ENCODE measurements around the gene SSR3.

SSR3 gene

GRCh38 chr3:156535798-156536197 lies 19.1 kb downstream of the SSR3 start:
- H3K27ac ChIP-seq, result no peak overlapping the region
- TF ChIP-seq, protein P1, sequence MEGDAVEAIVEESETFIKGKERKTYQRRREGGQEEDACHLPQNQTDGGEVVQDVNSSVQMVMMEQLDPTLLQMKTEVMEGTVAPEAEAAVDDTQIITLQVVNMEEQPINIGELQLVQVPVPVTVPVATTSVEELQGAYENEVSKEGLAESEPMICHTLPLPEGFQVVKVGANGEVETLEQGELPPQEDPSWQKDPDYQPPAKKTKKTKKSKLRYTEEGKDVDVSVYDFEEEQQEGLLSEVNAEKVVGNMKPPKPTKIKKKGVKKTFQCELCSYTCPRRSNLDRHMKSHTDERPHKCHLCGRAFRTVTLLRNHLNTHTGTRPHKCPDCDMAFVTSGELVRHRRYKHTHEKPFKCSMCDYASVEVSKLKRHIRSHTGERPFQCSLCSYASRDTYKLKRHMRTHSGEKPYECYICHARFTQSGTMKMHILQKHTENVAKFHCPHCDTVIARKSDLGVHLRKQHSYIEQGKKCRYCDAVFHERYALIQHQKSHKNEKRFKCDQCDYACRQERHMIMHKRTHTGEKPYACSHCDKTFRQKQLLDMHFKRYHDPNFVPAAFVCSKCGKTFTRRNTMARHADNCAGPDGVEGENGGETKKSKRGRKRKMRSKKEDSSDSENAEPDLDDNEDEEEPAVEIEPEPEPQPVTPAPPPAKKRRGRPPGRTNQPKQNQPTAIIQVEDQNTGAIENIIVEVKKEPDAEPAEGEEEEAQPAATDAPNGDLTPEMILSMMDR (IDR thresholded peaks at IDR 0.05), result no peak
- TF ChIP-seq ZFX (IDR thresholded peaks at IDR 0.05; ENCODE audit: borderline replicate concordance), result no peak

DNA sequence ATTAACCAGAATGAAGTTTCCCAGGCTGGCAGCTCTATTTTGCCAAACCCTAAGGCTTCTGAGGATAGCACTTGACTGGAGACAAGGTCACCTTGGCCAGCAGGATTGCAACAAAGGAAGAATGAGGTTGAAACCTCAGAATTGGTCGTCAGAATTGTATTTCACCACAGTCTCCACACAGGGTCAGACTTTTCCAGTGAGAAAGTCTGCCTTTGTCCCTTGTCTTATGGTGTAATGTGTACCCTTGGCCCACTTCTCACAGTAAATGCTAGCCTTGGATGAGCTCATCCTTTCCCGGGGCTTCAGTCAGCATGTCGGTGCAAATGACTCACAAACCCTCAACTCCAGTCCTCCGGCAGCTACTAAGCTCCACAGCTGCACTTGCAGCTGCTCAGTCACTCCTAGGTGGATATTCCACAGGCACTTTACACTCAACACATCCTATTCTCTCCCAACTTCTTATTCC lies 19.7 kb downstream of the SSR3 start:
- no peak overlapping the region for H3K27ac ChIP-seq
- TF ChIP-seq, protein P1 (IDR thresholded peaks at IDR 0.05), result no peak
- TF ChIP-seq ZFX (IDR thresholded peaks at IDR 0.05; ENCODE audit: borderline replicate concordance), result no peak

GRCh38 chr3:156533205-156533604 lies 21.7 kb downstream of the SSR3 start:
- TF ChIP-seq ZFX (IDR thresholded peaks at IDR 0.05; ENCODE audit: borderline replicate concordance), result no peak
- TF ChIP-seq, protein P1 (IDR thresholded peaks at IDR 0.05), result no peak
- H3K27ac ChIP-seq, result no peak overlapping the region

DNA sequence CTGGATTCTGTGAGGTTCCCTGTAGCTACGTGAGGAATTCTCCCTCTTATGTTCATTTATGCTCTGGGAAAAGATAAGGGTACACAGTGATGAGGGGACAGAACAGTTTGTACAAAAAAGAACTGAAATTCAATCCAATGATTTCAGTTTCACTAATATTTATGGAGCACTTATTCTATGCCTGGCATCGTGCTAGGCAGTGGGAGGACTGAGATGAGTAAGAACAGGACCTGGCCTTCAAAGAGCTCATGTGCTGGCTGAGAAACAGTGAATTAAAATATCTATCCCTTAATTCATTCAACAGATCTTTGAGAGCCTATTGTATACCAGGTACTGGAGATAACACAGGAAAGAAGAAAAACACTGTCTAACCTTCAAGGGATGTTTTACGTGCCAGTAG lies 22.2 kb downstream of the SSR3 start:
- no peak overlapping the region for H3K27ac ChIP-seq
- TF ChIP-seq, protein P1 (IDR thresholded peaks at IDR 0.05), result no peak
- TF ChIP-seq ZFX (IDR thresholded peaks at IDR 0.05; ENCODE audit: borderline replicate concordance), result no peak

DNA sequence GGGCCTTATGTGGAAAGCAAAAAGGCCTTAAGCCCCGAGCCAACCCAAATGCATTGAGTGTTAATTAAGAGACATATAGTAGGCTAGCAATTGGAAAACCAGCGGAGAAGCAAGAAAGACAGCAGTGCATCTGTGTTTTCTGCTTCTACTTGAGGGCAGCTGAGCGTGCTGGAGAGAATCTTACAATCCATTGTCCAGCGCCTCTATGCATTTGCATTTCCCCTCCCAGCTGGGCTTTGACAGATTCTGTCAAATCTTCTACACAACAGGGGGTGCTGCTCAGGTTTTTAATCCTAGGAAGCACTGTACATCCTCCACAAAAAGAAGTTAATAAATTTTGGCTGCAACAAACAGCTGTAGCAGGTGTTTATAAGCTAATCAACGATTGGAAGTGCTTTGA lies 23.9 kb downstream of the SSR3 start:
- TF ChIP-seq ZFX (IDR thresholded peaks at IDR 0.05; ENCODE audit: borderline replicate concordance), result no peak
- TF ChIP-seq, protein P1 (IDR thresholded peaks at IDR 0.05), result no peak
- no peak overlapping the region for H3K27ac ChIP-seq

- TF ChIP-seq ZFX (IDR thresholded peaks at IDR 0.05; ENCODE audit: borderline replicate concordance), result no peak
- TF ChIP-seq, protein P1 (IDR thresholded peaks at IDR 0.05), result no peak
- no peak overlapping the region for H3K27ac ChIP-seq
These were observed 27.9 kb downstream of the SSR3 start for GRCh38 chr3:156527060-156527459.

DNA sequence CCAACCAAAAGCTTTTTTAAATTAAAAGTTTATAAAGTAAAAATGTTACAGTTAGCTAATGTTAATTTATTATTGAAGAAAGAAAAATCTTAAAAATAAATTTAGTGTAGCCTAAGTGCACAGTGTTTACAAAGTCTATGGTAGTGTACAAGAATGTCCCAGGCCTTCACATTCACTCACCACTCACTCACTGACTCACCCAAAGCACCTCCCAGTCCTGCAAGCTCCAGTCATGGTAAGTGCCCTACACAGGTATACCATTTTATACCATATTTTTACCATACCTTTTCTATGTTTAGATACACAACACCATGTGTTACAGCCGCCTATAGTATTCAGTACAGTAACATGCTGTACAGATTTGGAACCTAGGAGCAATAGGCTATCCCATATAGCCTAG lies 29.1 kb downstream of the SSR3 start:
- TF ChIP-seq, protein P1 (IDR thresholded peaks at IDR 0.05), result no peak
- TF ChIP-seq ZFX (IDR thresholded peaks at IDR 0.05; ENCODE audit: borderline replicate concordance), result no peak
- no peak overlapping the region for H3K27ac ChIP-seq
